H1 (cell line): ENCODE measurements around the gene SGO2. TPM values are rescaled to one million over a fixed set of nuclear protein-coding genes. Genes with fewer than 3 reads are reported as not detected.
A peak's percentile ranks its signal among the peaks of the same experiment; 100 is the strongest.

Experiments used
- BACH1 ChIP-seq: IDR thresholded peaks from 2 replicates; pipeline ENCODE4 v1.6.1; 2012; ENCODE audit warnings: low read length, improper control_type of control experiment
- GABPA ChIP-seq: IDR thresholded peaks from 2 replicates; pipeline ENCODE4 v1.6.1; 2011; ENCODE audit warnings: mild to moderate bottlenecking, low read length, moderate library complexity, borderline replicate concordance; ENCODE audit not compliant: insufficient read depth
- HDAC6 ChIP-seq: IDR thresholded peaks from one replicate; pipeline ENCODE4 v1.7.1; 2012; ENCODE audit warnings: low read depth, mild to moderate bottlenecking, inconsistent platforms, low read length, moderate library complexity
- JUND ChIP-seq: IDR thresholded peaks from 2 replicates; pipeline ENCODE4 v1.6.1; 2011; ENCODE audit warnings: mild to moderate bottlenecking, improper control_type of control experiment, low read length
- POLR2A ChIP-seq, 2 experiments: IDR thresholded peaks; 1 replicate in 1 of 2; 2 replicates in 1 of 2; pipeline ENCODE4 v1.6.1; 2011; ENCODE audit warnings: low read depth in 2 of 2, low read length in 2 of 2, mild to moderate bottlenecking in 2 of 2; ENCODE audit errors: control extremely low read depth in 1 of 2
- POLR2AphosphoS5 ChIP-seq: IDR thresholded peaks from 2 replicates; pipeline ENCODE4 v1.6.1; 2011; ENCODE audit warnings: low read depth, low read length
- SAP30 ChIP-seq: fragments of 300-600 bp; sonication (generic); IDR thresholded peaks from 2 replicates; pipeline ENCODE4 v1.7.1; 2012; ENCODE audit warnings: low read length, moderate library complexity, mild to moderate bottlenecking, inconsistent platforms; ENCODE audit not compliant: insufficient read depth, insufficient replicate concordance
- SIRT6 ChIP-seq: IDR thresholded peaks from one replicate; pipeline ENCODE4 v1.7.1; 2012; ENCODE audit warnings: low read length, inconsistent platforms
- SIX5 ChIP-seq: IDR thresholded peaks from 2 replicates; pipeline ENCODE4 v1.6.1; 2011; ENCODE audit warnings: mild to moderate bottlenecking, low read depth, low read length
- SP4 ChIP-seq: IDR thresholded peaks from 2 replicates; pipeline ENCODE4 v1.6.1; 2012; ENCODE audit warnings: low read length, inconsistent platforms
- ZNF274 ChIP-seq: IDR thresholded peaks from 2 replicates; pipeline ENCODE4 v1.7.0; 2012; ENCODE audit warnings: low read length, borderline replicate concordance; ENCODE audit errors: extremely low read depth
- polyA plus RNA-seq, 7 experiments: library from polyadenylated mRNA; depleted of rRNA in 3 of 7; stranded (reverse) in 5 of 7; unstranded in 2 of 7; fragments of >200 nt in 5 of 7; fragments of 200-250 nt in 2 of 7; gene quantifications; 1 replicate in 5 of 7; 2 replicates in 1 of 7; 4 replicates in 1 of 7; pipeline versions ENCODE4 v1.2.1 to v1.2.3, GENCODE V29; 2011 to 2013; ENCODE audit warnings: missing spikeins in 2 of 7, mixed read lengths in 2 of 7
- total RNA-seq: library from RNA; stranded (reverse); fragmentation: NEBNext Ultra II Directional; extraction: Animal tissue kit (Norgen Biotek cat#: 25700); gene quantifications from 2 replicates; pipeline ENCODE4 v1.2.1, GENCODE V29; 2021
- TF ChIP-seq, protein P1 (sequence below): IDR thresholded peaks from 2 replicates; pipeline ENCODE4 v1.6.1; 2012; ENCODE audit warnings: inconsistent platforms

SGO2 gene
- total and polyA plus RNA-seq, 2 of the 8 experiments (the other 6 are each of a cell fraction or from before 2014, with no cell fraction given) = 2.4 to 33.2 TPM

DNA sequence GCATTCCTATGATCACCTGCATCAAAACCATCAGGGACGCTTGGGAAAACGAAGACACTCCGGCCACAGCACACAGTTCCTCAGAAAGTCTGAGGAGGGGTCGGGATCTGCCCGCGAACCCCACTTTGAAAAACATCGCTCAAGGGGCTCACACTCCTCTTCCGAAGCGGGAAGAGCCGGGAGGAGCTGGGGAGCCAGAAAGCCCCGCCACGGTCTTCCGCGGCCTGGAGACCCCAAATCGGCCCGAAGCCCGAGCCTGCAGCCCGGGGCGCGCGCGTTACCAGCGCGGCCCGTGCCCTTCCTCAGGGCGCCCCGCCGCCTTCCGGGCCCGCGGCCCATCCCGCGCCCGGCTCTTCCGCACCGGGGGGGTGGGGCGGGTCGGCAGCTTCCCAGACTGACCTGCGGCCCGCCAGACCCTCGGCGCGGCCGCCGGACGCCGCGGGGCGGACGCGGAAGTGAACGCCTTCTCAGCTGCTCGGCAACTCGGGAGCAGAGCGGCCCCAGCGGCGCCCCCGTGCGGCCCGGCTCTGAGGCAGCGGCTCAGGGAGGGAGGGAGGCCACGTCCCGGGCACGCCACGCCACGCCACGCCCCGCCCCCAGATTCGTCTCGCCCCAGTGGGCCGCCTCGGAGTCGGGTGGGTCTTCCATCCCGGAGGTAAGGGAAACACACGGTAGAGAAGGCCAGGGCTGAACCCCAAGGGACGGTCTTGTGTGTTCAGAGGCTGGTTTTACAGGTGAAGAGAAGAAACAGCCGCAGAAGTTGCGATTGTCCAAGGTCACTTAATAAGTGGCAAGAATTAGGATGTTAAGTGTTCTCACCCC, 16.2 kb upstream of the SGO2 start, which contains the start of gene KCTD18 (continued):
- TF ChIP-seq, protein P1, sequence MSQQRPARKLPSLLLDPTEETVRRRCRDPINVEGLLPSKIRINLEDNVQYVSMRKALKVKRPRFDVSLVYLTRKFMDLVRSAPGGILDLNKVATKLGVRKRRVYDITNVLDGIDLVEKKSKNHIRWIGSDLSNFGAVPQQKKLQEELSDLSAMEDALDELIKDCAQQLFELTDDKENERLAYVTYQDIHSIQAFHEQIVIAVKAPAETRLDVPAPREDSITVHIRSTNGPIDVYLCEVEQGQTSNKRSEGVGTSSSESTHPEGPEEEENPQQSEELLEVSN = no peak
- TF ChIP-seq BACH1 (peak; percentile 94), SP4 (no peak), POLR2AphosphoS5 (no peak), POLR2A (IDR thresholded peaks at IDR 0.05; ENCODE audit: control extremely low read depth in 1 of 2, low read depth in 2 of 2, low read length in 2 of 2) (peak; percentile 33 to 63), GABPA (no peak), HDAC6 (no peak), SAP30 (no peak), JUND (no peak), ZNF274 (no peak), SIX5 (no peak), SIRT6 (no peak)
- TF ChIP-seq, all 59 proteins: peak for 18
